ENCODE data around the gene PSTPIP1.

DNA sequence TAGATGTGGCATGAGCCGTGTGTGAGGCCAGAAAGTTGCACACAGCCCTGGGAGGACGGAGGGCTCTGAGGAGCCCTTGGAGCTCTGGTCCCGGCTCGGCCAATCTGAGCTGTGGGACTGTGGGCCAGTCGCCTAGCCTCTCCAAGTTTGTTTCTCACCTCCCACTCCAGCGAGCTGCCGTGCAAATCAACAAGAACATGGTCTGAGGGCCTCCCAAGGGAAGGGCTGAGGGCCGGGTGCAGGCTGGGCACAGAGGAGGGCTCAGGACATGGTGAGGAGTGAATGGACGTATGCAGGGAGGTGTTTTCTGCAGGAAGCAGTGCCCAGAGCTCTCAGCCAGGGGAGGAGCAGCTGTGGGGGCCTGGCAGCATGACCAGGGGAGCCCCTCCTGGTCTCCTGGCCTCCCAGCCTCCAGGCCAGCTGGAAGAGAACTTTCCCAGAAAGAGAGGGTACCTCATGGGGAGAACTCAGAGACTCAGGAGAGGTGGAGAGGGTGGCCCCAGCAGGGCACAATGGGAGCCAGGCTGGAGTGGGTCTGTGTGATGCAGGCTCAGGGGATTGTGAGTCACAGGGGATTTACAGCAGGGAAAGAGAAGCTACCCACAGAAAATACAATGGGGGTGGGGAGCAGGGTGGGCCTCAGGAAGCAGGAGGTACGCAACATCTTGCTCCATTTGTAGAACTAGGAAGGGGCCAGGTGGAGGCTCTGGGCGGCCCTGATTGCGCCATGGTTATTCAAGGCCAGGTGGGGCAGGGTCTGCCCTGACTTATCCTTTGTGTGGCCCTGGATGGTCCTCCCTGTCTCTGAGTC, 24.8 kb downstream of the PSTPIP1 start:
- TF ChIP-seq, protein P1, sequence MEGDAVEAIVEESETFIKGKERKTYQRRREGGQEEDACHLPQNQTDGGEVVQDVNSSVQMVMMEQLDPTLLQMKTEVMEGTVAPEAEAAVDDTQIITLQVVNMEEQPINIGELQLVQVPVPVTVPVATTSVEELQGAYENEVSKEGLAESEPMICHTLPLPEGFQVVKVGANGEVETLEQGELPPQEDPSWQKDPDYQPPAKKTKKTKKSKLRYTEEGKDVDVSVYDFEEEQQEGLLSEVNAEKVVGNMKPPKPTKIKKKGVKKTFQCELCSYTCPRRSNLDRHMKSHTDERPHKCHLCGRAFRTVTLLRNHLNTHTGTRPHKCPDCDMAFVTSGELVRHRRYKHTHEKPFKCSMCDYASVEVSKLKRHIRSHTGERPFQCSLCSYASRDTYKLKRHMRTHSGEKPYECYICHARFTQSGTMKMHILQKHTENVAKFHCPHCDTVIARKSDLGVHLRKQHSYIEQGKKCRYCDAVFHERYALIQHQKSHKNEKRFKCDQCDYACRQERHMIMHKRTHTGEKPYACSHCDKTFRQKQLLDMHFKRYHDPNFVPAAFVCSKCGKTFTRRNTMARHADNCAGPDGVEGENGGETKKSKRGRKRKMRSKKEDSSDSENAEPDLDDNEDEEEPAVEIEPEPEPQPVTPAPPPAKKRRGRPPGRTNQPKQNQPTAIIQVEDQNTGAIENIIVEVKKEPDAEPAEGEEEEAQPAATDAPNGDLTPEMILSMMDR (IDR thresholded peaks at IDR 0.05; ENCODE audit: low read depth, low read length), result no peak
- TF ChIP-seq MAX (IDR thresholded peaks at IDR 0.05; ENCODE audit: low read depth, low read length) (no peak), POLR2A (IDR thresholded peaks at IDR 0.05; ENCODE audit: extremely low read depth, insufficient read length) (no peak)

Data from NB4 (cell line).